Measurements from ENCODE around the gene CCDC157. TPM values are rescaled to one million over a fixed set of nuclear protein-coding genes. Genes with fewer than 3 reads are reported as not detected.

The CCDC157 gene
- total RNA-seq, 1 donor from 2014 or later = 9.3 TPM

- TF ChIP-seq CTCF (conservative IDR thresholded peaks at IDR 0.05) = no peak
- H3K27ac Mint-ChIP-seq (ENCODE audit: unreplicated experiment) = no peak within 1 kb of the TSS
- H3K36me3 Mint-ChIP-seq (ENCODE audit: low read depth) = peaks cover 4% of the 10 kb centered on the region
- H3K9me3 Mint-ChIP-seq = no peaks in the 10 kb centered on the region
- DNase-seq (ENCODE audit: low read depth, low spot score) = peak; percentile 67
- H3K27me3 Mint-ChIP-seq (ENCODE audit: low read depth) = no peaks in the 10 kb centered on the region
- peaks cover 23% of the 10 kb centered on the region for H3K4me1 Mint-ChIP-seq
- H3K4me3 Mint-ChIP-seq = peak within 1 kb of the TSS; percentile 89
Measured at GRCh38 chr22:30326706-30327362, 30.0 kb upstream of the CCDC157 start, which contains the start of gene TBC1D10A. Gene TBC1D10A (minus strand): TSS chr22:30326941. CDS start chr22:30326881, 60 bp downstream.

GRCh38 chr22:30327864-30328345 is 28.9 kb upstream of the CCDC157 start:
- Mint-ChIP-seq H3K27ac (ENCODE audit: unreplicated experiment) (no peak overlapping the region), H3K36me3 (ENCODE audit: low read depth) (peaks cover 6% of the 10 kb centered on the region), H3K4me3 (peak overlapping the region; percentile 87), H3K4me1 (peaks cover 32% of the 10 kb centered on the region), H3K27me3 (ENCODE audit: low read depth) (no peaks in the 10 kb centered on the region), H3K9me3 (no peaks in the 10 kb centered on the region)
- peak; percentile 49 for TF ChIP-seq CTCF (conservative IDR thresholded peaks at IDR 0.05)
- no peak for DNase-seq (ENCODE audit: low read depth, low spot score)

- TF ChIP-seq CTCF (conservative IDR thresholded peaks at IDR 0.05) = no peak
- no peak for DNase-seq (ENCODE audit: low read depth, low spot score)
- Mint-ChIP-seq H3K36me3 (ENCODE audit: low read depth) (peaks cover 6% of the 10 kb centered on the region), H3K27me3 (ENCODE audit: low read depth) (no peaks in the 10 kb centered on the region), H3K4me1 (peaks cover 35% of the 10 kb centered on the region), H3K27ac (ENCODE audit: unreplicated experiment) (no peak overlapping the region), H3K4me3 (peak overlapping the region; percentile 87), H3K9me3 (no peaks in the 10 kb centered on the region)
Measured at GRCh38 chr22:30328466-30329049, 28.2 kb upstream of the CCDC157 start.

GRCh38 chr22:30332551-30332950 is 24.3 kb upstream of the CCDC157 start:
- Mint-ChIP-seq H3K36me3 (ENCODE audit: low read depth) (peaks cover 10% of the 10 kb centered on the region), H3K4me1 (peaks cover 16% of the 10 kb centered on the region), H3K27me3 (ENCODE audit: low read depth) (no peaks in the 10 kb centered on the region), H3K27ac (ENCODE audit: unreplicated experiment) (no peak overlapping the region), H3K4me3 (no peak overlapping the region), H3K9me3 (no peaks in the 10 kb centered on the region)
- no peak for DNase-seq (ENCODE audit: low read depth, low spot score)
- TF ChIP-seq CTCF (conservative IDR thresholded peaks at IDR 0.05) = no peak

GRCh38 chr22:30332994-30333706 is 23.7 kb upstream of the CCDC157 start:
- no peaks in the 10 kb centered on the region for H3K9me3 Mint-ChIP-seq
- H3K27me3 Mint-ChIP-seq (ENCODE audit: low read depth) = no peaks in the 10 kb centered on the region
- H3K4me3 Mint-ChIP-seq = no peak overlapping the region
- peaks cover 10% of the 10 kb centered on the region for H3K36me3 Mint-ChIP-seq (ENCODE audit: low read depth)
- no peak overlapping the region for H3K27ac Mint-ChIP-seq (ENCODE audit: unreplicated experiment)
- TF ChIP-seq CTCF (conservative IDR thresholded peaks at IDR 0.05) = no peak
- peaks cover 12% of the 10 kb centered on the region for H3K4me1 Mint-ChIP-seq
- no peak for DNase-seq (ENCODE audit: low read depth, low spot score)
